DMS153 treated with DMSO at 0.1 percent for 48 hours (cell line): ENCODE results near the gene MAST4.

Experiments used
- DNase-seq: peaks from one replicate; lab custom pipeline; 2025; ENCODE audit not compliant: unreplicated experiment; lab: John Stamatoyannopoulos, UW

MAST4 gene

GRCh38 chr5:67009028-67009427, 412.8 kb downstream of the MAST4 start:
- DNase-seq = no peak

GRCh38 chr5:67010684-67011409, 414.7 kb downstream of the MAST4 start:
- DNase-seq = no peak

- DNase-seq = no peak
Measured at GRCh38 chr5:67011422-67011821, 415.2 kb downstream of the MAST4 start.

- DNase-seq = no peak
Measured at GRCh38 chr5:67012171-67012570, 416.0 kb downstream of the MAST4 start.

GRCh38 chr5:67013719-67014118, 417.5 kb downstream of the MAST4 start:
- no peak for DNase-seq

- DNase-seq = no peak
Measured at GRCh38 chr5:67014191-67014590, 418.0 kb downstream of the MAST4 start.

- DNase-seq = no peak
Measured at GRCh38 chr5:67014957-67015400, 418.8 kb downstream of the MAST4 start.

- peak; percentile 15 for DNase-seq
Measured at GRCh38 chr5:67015541-67016191, 419.5 kb downstream of the MAST4 start.

GRCh38 chr5:67019065-67019845, 423.1 kb downstream of the MAST4 start:
- no peak for DNase-seq

- DNase-seq = no peak
Measured at GRCh38 chr5:67020096-67020615, 424.0 kb downstream of the MAST4 start.

GRCh38 chr5:67021031-67021430, 424.8 kb downstream of the MAST4 start:
- no peak for DNase-seq

GRCh38 chr5:67021521-67021920, 425.3 kb downstream of the MAST4 start:
- no peak for DNase-seq

GRCh38 chr5:67021962-67022361, 425.8 kb downstream of the MAST4 start:
- no peak for DNase-seq

GRCh38 chr5:67025457-67025856, 429.3 kb downstream of the MAST4 start:
- DNase-seq = no peak

- no peak for DNase-seq
Measured at GRCh38 chr5:67026278-67026677, 430.1 kb downstream of the MAST4 start.

- DNase-seq = no peak
Measured at GRCh38 chr5:67027171-67027570, 431.0 kb downstream of the MAST4 start.

GRCh38 chr5:67028371-67028770, 432.2 kb downstream of the MAST4 start:
- DNase-seq = no peak

GRCh38 chr5:67028941-67029340, 432.7 kb downstream of the MAST4 start:
- no peak for DNase-seq

- no peak for DNase-seq
Measured at GRCh38 chr5:67029481-67029880, 433.3 kb downstream of the MAST4 start.

GRCh38 chr5:67030289-67031056, 434.3 kb downstream of the MAST4 start:
- no peak for DNase-seq

GRCh38 chr5:67031057-67031443, 434.9 kb downstream of the MAST4 start:
- no peak for DNase-seq
